Measurements from ENCODE around the gene DMTF1. TPM values are rescaled to one million over a fixed set of nuclear protein-coding genes. Genes with fewer than 3 reads are reported as not detected.

Gene DMTF1
- total RNA-seq, 1 experiment from 2014 or later = 179 TPM

DNA sequence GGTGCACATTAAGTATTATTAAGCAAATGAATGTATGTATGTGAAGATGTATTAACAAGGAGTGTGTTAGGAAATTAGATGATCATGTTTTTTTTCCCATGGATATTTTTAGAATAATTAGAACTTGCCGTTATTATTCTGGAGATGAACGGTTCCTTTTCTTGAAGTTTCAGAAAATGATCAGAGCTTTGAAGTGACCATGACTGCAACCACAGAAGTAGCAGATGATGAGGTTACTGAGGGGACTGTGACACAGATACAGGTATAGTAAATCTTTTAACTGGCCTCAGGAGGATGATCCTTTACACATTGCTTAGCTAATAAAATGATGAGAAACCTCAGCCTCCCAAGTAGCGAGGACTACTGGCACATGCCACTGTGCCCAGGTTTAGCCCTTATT is 18.6 kb downstream of the DMTF1 start:
- H3K4me2 ChIP-seq (ENCODE audit: low read depth, low read length, poor library complexity, severe bottlenecking) = no peak overlapping the region
- H3K9ac ChIP-seq (ENCODE audit: low read length) = no peak overlapping the region
- H3K36me3 ChIP-seq (ENCODE audit: insufficient read depth, low read length) = peaks cover 96% of the 10 kb centered on the region
- H4K20me1 ChIP-seq (ENCODE audit: insufficient read depth, low read depth, low read length) = no peaks in the 10 kb centered on the region
- no peak overlapping the region for H3K27ac ChIP-seq (ENCODE audit: low read length)
- H3K9me3 ChIP-seq (ENCODE audit: low read length) = no peaks in the 10 kb centered on the region
- H3K9me2 ChIP-seq (replicated peaks; ENCODE audit: insufficient read depth, low read length) = no peaks in the 10 kb centered on the region; the same call in 1 of the 2 replicates
- peaks cover 89% of the 10 kb centered on the region for H3K79me2 ChIP-seq (ENCODE audit: low read length)
- no peaks in the 10 kb centered on the region for H3K27me3 ChIP-seq (ENCODE audit: low read length)
- H2AFZ ChIP-seq (ENCODE audit: low read length) = no peak overlapping the region
- no peaks in the 10 kb centered on the region for H3K4me1 ChIP-seq (ENCODE audit: low read length)
- no peak overlapping the region for H3K4me3 ChIP-seq (ENCODE audit: low read length)
- DNase-seq = no peak

DNA sequence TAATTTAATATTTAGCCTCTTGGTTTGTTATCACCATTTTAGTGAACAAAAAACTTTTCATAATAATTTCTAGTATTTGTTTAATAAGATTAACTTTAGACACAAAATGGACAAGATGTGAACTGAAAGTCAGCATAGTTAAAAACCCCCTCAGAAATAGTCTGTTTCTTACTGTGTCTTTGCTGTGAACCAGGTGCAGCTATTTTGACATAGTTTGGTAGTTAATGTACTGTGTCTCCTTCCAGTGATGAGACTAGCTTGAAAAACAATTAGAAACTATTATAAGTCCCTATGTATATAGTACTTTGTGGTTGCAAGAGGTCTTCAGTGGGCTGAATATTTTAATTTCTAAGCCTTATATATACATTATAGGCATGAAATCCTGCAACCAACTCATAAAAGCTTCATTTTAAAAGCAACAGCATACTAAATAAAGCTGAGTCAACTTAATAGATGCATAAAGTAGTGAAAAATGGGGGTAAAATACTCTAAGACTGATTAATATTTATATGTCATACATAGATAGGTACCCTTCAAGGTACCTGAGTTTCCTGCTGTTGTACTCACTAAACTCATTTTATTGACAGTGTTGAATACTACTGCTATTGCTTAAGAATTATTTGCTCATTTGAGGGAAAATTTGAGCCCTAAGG is 19.2 kb downstream of the DMTF1 start:
- Histone ChIP-seq H2AFZ (ENCODE audit: low read length) (no peak overlapping the region), H3K4me1 (ENCODE audit: low read length) (no peaks in the 10 kb centered on the region), H3K9me3 (ENCODE audit: low read length) (no peaks in the 10 kb centered on the region), H3K4me2 (ENCODE audit: low read depth, low read length, poor library complexity, severe bottlenecking) (no peak overlapping the region), H3K4me3 (ENCODE audit: low read length) (no peak overlapping the region), H3K36me3 (ENCODE audit: insufficient read depth, low read length) (peaks cover 96% of the 10 kb centered on the region), H3K9me2 (replicated peaks; ENCODE audit: insufficient read depth, low read length) (no peaks in the 10 kb centered on the region; the same call in 1 of the 2 replicates), H3K9ac (ENCODE audit: low read length) (no peak overlapping the region), H4K20me1 (ENCODE audit: insufficient read depth, low read depth, low read length) (no peaks in the 10 kb centered on the region), H3K27ac (ENCODE audit: low read length) (no peak overlapping the region), H3K79me2 (ENCODE audit: low read length) (peaks cover 89% of the 10 kb centered on the region), H3K27me3 (ENCODE audit: low read length) (no peaks in the 10 kb centered on the region)
- DNase-seq = no peak

DNA sequence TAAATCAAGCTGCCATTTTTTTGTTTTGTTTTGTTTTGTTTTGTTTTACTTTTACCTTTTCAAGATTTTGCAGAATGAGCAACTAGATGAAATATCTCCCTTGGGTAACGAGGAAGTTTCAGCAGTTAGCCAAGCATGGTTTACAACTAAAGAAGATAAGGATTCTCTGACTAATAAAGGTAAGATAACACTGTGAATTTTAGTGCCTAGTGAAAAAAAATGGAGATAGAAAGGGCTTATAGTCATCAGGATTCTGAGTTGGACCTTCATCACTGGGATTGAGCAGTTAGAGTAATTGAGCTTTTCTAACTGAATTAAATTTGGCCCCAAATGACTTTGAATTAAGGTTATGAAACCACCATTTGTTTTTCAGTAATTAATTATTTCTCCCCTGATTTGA is 21.2 kb downstream of the DMTF1 start:
- H3K4me2 ChIP-seq (ENCODE audit: low read depth, low read length, poor library complexity, severe bottlenecking) = no peak overlapping the region
- H3K27me3 ChIP-seq (ENCODE audit: low read length) = no peaks in the 10 kb centered on the region
- peaks cover 88% of the 10 kb centered on the region for H3K79me2 ChIP-seq (ENCODE audit: low read length)
- peaks cover 93% of the 10 kb centered on the region for H3K36me3 ChIP-seq (ENCODE audit: insufficient read depth, low read length)
- H4K20me1 ChIP-seq (ENCODE audit: insufficient read depth, low read depth, low read length) = no peaks in the 10 kb centered on the region
- H2AFZ ChIP-seq (ENCODE audit: low read length) = no peak overlapping the region
- DNase-seq = no peak
- no peak overlapping the region for H3K27ac ChIP-seq (ENCODE audit: low read length)
- no peak overlapping the region for H3K4me3 ChIP-seq (ENCODE audit: low read length)
- H3K9me3 ChIP-seq (ENCODE audit: low read length) = no peaks in the 10 kb centered on the region
- no peak overlapping the region for H3K9ac ChIP-seq (ENCODE audit: low read length)
- no peaks in the 10 kb centered on the region for H3K4me1 ChIP-seq (ENCODE audit: low read length)
- no peaks in the 10 kb centered on the region; the same call in 1 of the 2 replicates for H3K9me2 ChIP-seq (replicated peaks; ENCODE audit: insufficient read depth, low read length)

DNA sequence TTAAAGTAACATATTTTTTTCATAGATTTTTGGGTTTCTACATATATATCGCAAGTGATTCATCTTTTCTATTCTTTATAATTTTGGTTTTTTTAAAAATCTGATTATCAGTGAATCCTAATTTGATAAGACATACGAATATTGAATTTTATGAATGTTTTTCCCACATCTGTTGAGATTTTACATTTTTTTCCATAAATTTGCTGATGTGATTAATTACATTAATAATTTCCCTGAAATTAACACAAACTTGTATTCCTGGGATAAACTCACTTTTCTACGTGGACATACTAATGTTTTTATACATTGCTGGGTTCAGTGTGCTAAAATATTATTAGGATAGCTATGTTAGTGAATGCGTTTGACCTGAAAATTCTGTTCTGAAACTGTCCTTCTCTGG is 26.1 kb downstream of the DMTF1 start:
- Histone ChIP-seq H3K9ac (ENCODE audit: low read length) (no peak overlapping the region), H3K4me1 (ENCODE audit: low read length) (no peaks in the 10 kb centered on the region), H3K79me2 (ENCODE audit: low read length) (peaks cover 64% of the 10 kb centered on the region), H4K20me1 (ENCODE audit: insufficient read depth, low read depth, low read length) (no peaks in the 10 kb centered on the region), H3K36me3 (ENCODE audit: insufficient read depth, low read length) (peaks cover 82% of the 10 kb centered on the region), H3K27me3 (ENCODE audit: low read length) (no peaks in the 10 kb centered on the region), H3K27ac (ENCODE audit: low read length) (no peak overlapping the region), H3K9me3 (ENCODE audit: low read length) (no peaks in the 10 kb centered on the region), H3K4me3 (ENCODE audit: low read length) (no peak overlapping the region), H3K4me2 (ENCODE audit: low read depth, low read length, poor library complexity, severe bottlenecking) (no peak overlapping the region), H2AFZ (ENCODE audit: low read length) (no peak overlapping the region), H3K9me2 (replicated peaks; ENCODE audit: insufficient read depth, low read length) (no peaks in the 10 kb centered on the region)
- no peak for DNase-seq

DNA sequence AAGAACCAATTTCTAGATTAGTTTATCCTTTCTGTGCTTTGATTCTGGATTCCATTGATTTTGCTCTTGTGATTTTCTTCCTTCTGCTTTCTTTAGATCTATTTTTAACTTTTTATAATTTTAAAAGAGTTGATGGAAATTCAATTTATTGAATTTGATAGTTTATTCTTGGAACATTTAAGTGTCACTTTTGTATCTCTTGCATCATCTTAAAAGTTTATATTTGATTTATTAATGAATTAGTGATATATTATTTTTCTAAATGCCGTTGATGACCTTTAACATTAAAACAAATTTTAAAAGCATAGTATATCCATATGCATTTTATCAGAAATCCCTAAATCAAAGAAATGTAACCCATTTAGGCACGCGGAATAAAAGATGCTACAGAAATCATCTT is 26.9 kb downstream of the DMTF1 start:
- H3K36me3 ChIP-seq (ENCODE audit: insufficient read depth, low read length) = peaks cover 82% of the 10 kb centered on the region
- no peaks in the 10 kb centered on the region for H4K20me1 ChIP-seq (ENCODE audit: insufficient read depth, low read depth, low read length)
- H3K79me2 ChIP-seq (ENCODE audit: low read length) = peaks cover 61% of the 10 kb centered on the region
- H3K4me3 ChIP-seq (ENCODE audit: low read length) = no peak overlapping the region
- H3K9ac ChIP-seq (ENCODE audit: low read length) = no peak overlapping the region
- no peaks in the 10 kb centered on the region for H3K4me1 ChIP-seq (ENCODE audit: low read length)
- no peak for DNase-seq
- no peak overlapping the region for H3K27ac ChIP-seq (ENCODE audit: low read length)
- H3K27me3 ChIP-seq (ENCODE audit: low read length) = no peaks in the 10 kb centered on the region
- no peaks in the 10 kb centered on the region for H3K9me2 ChIP-seq (replicated peaks; ENCODE audit: insufficient read depth, low read length)
- no peak overlapping the region for H2AFZ ChIP-seq (ENCODE audit: low read length)
- H3K4me2 ChIP-seq (ENCODE audit: low read depth, low read length, poor library complexity, severe bottlenecking) = no peak overlapping the region
- no peaks in the 10 kb centered on the region for H3K9me3 ChIP-seq (ENCODE audit: low read length)

DNA sequence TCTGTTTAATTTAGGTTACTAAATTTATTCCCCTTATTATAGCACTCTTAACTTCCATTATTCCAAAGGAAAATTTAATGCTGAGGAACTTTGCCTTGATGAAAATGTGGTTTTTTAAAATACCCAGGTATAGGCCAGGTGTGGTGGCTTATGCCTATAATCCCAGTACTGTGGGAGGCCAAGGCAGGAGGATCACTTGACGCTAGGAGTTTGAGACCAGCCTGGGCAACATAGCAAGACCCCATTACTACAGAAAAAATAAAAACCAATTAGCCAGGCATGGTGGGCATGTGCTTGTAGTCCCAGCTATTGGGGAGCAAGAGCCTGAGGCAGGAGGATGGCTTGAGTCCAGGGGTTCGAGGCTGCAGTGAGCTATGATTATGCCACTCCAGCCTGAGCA is 34.9 kb downstream of the DMTF1 start:
- DNase-seq = no peak
- Histone ChIP-seq H3K9me2 (replicated peaks; ENCODE audit: insufficient read depth, low read length) (no peaks in the 10 kb centered on the region), H3K4me3 (ENCODE audit: low read length) (no peak overlapping the region), H3K4me2 (ENCODE audit: low read depth, low read length, poor library complexity, severe bottlenecking) (no peak overlapping the region), H3K9ac (ENCODE audit: low read length) (no peak overlapping the region), H3K4me1 (ENCODE audit: low read length) (peaks cover 21% of the 10 kb centered on the region), H3K36me3 (ENCODE audit: insufficient read depth, low read length) (peaks cover 84% of the 10 kb centered on the region), H2AFZ (ENCODE audit: low read length) (no peak overlapping the region), H4K20me1 (ENCODE audit: insufficient read depth, low read depth, low read length) (no peaks in the 10 kb centered on the region), H3K27ac (ENCODE audit: low read length) (no peak overlapping the region), H3K9me3 (ENCODE audit: low read length) (no peaks in the 10 kb centered on the region), H3K27me3 (ENCODE audit: low read length) (no peaks in the 10 kb centered on the region), H3K79me2 (ENCODE audit: low read length) (peaks cover 49% of the 10 kb centered on the region)

DNA sequence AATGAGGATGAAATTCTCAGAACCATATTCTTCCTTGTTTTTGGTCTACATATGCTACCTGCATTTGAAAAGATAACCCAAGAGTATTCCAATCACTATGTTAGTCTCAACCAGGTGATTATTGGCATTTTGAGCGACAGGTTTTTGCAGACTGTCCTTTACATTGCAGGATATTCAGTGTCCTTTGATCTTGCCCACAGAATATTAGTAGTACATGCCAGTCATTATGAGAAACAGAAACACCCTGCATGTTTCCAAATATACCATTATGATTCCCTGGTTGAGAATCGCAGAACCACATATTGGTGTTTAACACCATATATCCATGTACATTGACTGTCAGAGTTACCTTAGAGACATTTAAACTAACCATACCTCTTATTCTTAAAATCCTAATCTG is 36.7 kb downstream of the DMTF1 start:
- Histone ChIP-seq H3K4me2 (ENCODE audit: low read depth, low read length, poor library complexity, severe bottlenecking) (no peak overlapping the region), H3K36me3 (ENCODE audit: insufficient read depth, low read length) (peaks cover 85% of the 10 kb centered on the region), H3K4me3 (ENCODE audit: low read length) (no peak overlapping the region), H2AFZ (ENCODE audit: low read length) (no peak overlapping the region), H4K20me1 (ENCODE audit: insufficient read depth, low read depth, low read length) (peaks cover 3% of the 10 kb centered on the region; the same call in 1 of the 2 replicates), H3K9me3 (ENCODE audit: low read length) (no peaks in the 10 kb centered on the region), H3K27me3 (ENCODE audit: low read length) (no peaks in the 10 kb centered on the region), H3K27ac (ENCODE audit: low read length) (no peak overlapping the region), H3K79me2 (ENCODE audit: low read length) (peaks cover 42% of the 10 kb centered on the region), H3K9me2 (replicated peaks; ENCODE audit: insufficient read depth, low read length) (no peaks in the 10 kb centered on the region), H3K4me1 (ENCODE audit: low read length) (peaks cover 21% of the 10 kb centered on the region), H3K9ac (ENCODE audit: low read length) (no peak overlapping the region)
- DNase-seq = no peak

DNA sequence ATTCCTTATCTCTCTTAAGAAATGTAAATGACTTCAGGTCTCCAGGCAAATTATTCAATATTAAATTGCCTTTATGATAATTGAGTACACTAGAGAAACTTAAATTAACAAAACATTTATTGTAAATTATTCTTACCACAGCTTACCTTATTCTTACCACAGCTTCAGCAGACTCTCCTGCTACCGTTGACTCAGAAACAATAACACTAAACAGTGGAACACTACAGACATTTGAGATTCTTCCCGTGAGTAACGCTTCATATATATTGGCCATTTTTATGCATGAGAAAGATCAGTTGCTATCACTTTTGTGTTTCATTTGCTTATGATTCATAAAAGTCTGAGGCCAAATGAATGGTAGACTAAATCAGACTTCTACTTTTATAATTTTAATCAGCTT is 38.5 kb downstream of the DMTF1 start:
- Histone ChIP-seq H3K4me1 (ENCODE audit: low read length) (peaks cover 29% of the 10 kb centered on the region), H3K9me3 (ENCODE audit: low read length) (no peaks in the 10 kb centered on the region), H3K27ac (ENCODE audit: low read length) (peak overlapping the region; percentile 21), H4K20me1 (ENCODE audit: insufficient read depth, low read depth, low read length) (peaks cover 3% of the 10 kb centered on the region; the same call in 1 of the 2 replicates), H2AFZ (ENCODE audit: low read length) (no peak overlapping the region), H3K4me3 (ENCODE audit: low read length) (no peak overlapping the region), H3K36me3 (ENCODE audit: insufficient read depth, low read length) (peaks cover 93% of the 10 kb centered on the region), H3K4me2 (ENCODE audit: low read depth, low read length, poor library complexity, severe bottlenecking) (no peak overlapping the region), H3K79me2 (ENCODE audit: low read length) (peaks cover 40% of the 10 kb centered on the region), H3K27me3 (ENCODE audit: low read length) (no peaks in the 10 kb centered on the region), H3K9ac (ENCODE audit: low read length) (no peak overlapping the region), H3K9me2 (replicated peaks; ENCODE audit: insufficient read depth, low read length) (no peaks in the 10 kb centered on the region)
- DNase-seq = no peak
